ENCODE measurements around the gene C8A.

Gene C8A

DNA sequence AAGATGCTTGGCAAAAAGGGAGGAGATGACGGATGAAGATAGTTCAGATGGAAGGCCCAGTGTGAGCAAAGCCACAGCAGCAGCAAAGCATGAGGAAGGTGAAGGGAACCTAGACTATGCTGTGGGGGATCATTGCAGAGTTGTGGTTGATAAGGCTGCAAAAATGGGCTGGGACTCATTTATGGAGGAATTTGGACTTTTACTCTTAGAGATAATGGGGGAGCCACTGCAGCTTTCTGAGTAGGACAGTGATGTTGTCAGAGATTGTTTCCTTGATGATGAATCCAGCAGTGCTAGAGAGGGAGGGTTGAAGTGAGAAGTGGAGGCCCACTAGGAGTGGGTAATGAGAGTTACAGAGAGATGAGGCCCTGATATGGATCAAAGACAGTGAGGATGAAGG, 2.1 kb upstream of the C8A start:
- H3K36me3 Mint-ChIP-seq (ENCODE audit: low read depth) = no peaks in the 10 kb centered on the region

DNA sequence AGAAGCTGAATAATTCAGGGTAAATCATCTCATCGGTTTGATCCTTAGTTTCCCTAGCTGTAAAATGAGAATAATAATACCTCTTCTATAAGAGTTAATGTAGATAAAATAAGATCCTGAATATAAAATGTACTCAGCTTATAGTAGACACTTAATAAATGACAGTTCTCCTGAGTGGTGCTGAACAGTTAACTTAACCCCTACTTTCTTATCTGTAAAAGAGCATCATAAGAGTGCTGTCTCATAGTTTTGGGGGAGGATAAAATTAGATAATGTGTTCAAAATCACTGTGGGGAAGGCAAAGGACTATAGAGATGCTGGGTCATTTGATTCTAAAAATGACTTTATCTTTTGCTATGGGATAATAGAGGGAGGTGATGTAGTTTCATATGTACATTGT, 593 bp downstream of the C8A start:
- DNase-seq = no peak
- ATAC-seq = no peak
- H3K4me1 Mint-ChIP-seq = no peaks in the 10 kb centered on the region
- no peak overlapping the region for H3K27ac Mint-ChIP-seq
- peaks cover 6% of the 10 kb centered on the region for H3K27me3 Mint-ChIP-seq
- no peaks in the 10 kb centered on the region for H3K9me3 Mint-ChIP-seq
- H3K4me3 Mint-ChIP-seq = no peak overlapping the region
- H3K36me3 Mint-ChIP-seq (ENCODE audit: low read depth) = no peaks in the 10 kb centered on the region

More for the DNA sequence above, 2.1 kb upstream of the C8A start:
- peaks cover 7% of the 10 kb centered on the region for H3K27me3 Mint-ChIP-seq
- no peak overlapping the region for H3K27ac Mint-ChIP-seq
- H3K4me3 Mint-ChIP-seq = no peak overlapping the region
- no peaks in the 10 kb centered on the region for H3K4me1 Mint-ChIP-seq
- H3K9me3 Mint-ChIP-seq = no peaks in the 10 kb centered on the region
- DNase-seq = no peak
- ATAC-seq = no peak

- no peak for DNase-seq
- no peaks in the 10 kb centered on the region for H3K4me1 Mint-ChIP-seq
- H3K27me3 Mint-ChIP-seq = peaks cover 6% of the 10 kb centered on the region
- ATAC-seq = no peak
- H3K27ac Mint-ChIP-seq = no peak overlapping the region
- H3K36me3 Mint-ChIP-seq (ENCODE audit: low read depth) = no peaks in the 10 kb centered on the region
- H3K9me3 Mint-ChIP-seq = peaks cover 3% of the 10 kb centered on the region
- H3K4me3 Mint-ChIP-seq = no peak overlapping the region
Observed at GRCh38 chr1:56856186-56856585, 1.6 kb downstream of the C8A start.

- H3K4me3 Mint-ChIP-seq = no peak overlapping the region
- peaks cover 3% of the 10 kb centered on the region for H3K9me3 Mint-ChIP-seq
- no peak overlapping the region for H3K27ac Mint-ChIP-seq
- peaks cover 7% of the 10 kb centered on the region for H3K27me3 Mint-ChIP-seq
- H3K4me1 Mint-ChIP-seq = no peaks in the 10 kb centered on the region
- H3K36me3 Mint-ChIP-seq (ENCODE audit: low read depth) = no peaks in the 10 kb centered on the region
- no peak for DNase-seq
- no peak for ATAC-seq
Observed at GRCh38 chr1:56859287-56859686, 4.7 kb downstream of the C8A start.

- Mint-ChIP-seq H3K4me3 (no peak overlapping the region), H3K27ac (no peak overlapping the region), H3K4me1 (no peaks in the 10 kb centered on the region), H3K27me3 (peaks cover 9% of the 10 kb centered on the region), H3K36me3 (ENCODE audit: low read depth) (no peaks in the 10 kb centered on the region), H3K9me3 (peaks cover 3% of the 10 kb centered on the region)
- no peak for ATAC-seq
- no peak for DNase-seq
Observed at GRCh38 chr1:56863265-56863992, 8.8 kb downstream of the C8A start.

- no peak overlapping the region for H3K4me3 Mint-ChIP-seq
- DNase-seq = no peak
- H3K27ac Mint-ChIP-seq = no peak overlapping the region
- H3K36me3 Mint-ChIP-seq (ENCODE audit: low read depth) = no peaks in the 10 kb centered on the region
- H3K27me3 Mint-ChIP-seq = peaks cover 9% of the 10 kb centered on the region
- ATAC-seq = no peak
- peaks cover 3% of the 10 kb centered on the region for H3K9me3 Mint-ChIP-seq
- H3K4me1 Mint-ChIP-seq = no peaks in the 10 kb centered on the region
Observed at GRCh38 chr1:56864430-56864829, 9.8 kb downstream of the C8A start.

DNA sequence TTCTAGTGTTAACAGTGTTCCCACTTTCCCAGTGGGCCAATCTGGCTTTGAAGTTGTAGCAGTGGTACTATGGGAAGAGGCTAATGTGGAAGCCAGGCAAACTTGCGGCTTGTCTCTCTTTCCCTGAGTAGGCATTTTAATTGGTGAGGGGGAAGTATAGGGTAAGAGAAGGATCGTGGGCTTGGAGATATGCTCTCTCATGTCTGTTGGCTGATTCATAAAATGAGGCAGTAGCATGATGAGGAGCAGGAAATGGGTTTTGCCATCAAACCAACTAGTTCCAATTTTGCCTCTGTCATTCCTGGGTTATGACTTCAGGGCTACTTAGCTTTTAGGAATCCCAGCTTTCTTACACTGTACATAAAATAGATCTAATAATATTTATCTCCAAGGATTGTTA, 12.1 kb downstream of the C8A start:
- no peak overlapping the region for H3K27ac Mint-ChIP-seq
- no peaks in the 10 kb centered on the region for H3K36me3 Mint-ChIP-seq (ENCODE audit: low read depth)
- peaks cover 11% of the 10 kb centered on the region for H3K27me3 Mint-ChIP-seq
- H3K9me3 Mint-ChIP-seq = no peaks in the 10 kb centered on the region
- H3K4me1 Mint-ChIP-seq = no peaks in the 10 kb centered on the region
- DNase-seq (no peak), ATAC-seq (no peak)
- H3K4me3 Mint-ChIP-seq = no peak overlapping the region

DNA sequence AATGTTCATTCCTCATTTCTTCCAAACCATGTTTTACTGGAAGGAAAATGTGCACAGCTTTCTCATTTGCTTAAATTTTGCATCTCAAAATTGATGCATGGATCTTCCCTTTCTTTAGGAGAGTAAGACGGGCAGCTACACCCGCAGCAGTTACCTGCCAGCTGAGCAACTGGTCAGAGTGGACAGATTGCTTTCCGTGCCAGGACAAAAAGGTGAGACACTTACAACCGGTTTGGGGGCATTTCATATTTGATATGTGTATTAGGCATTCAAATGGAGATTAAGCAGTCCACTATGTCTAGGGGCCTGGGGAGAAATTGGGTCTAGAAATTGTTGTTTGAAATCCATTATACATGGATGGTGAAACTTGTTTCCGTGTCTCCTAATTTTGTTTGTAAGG, 12.9 kb downstream of the C8A start:
- no peak overlapping the region for H3K27ac Mint-ChIP-seq
- H3K4me3 Mint-ChIP-seq = no peak overlapping the region
- H3K4me1 Mint-ChIP-seq = no peaks in the 10 kb centered on the region

GRCh38 chr1:56868761-56869160, 14.2 kb downstream of the C8A start:
- DNase-seq (no peak), ATAC-seq (no peak)
- no peaks in the 10 kb centered on the region for H3K36me3 Mint-ChIP-seq (ENCODE audit: low read depth)

More for the DNA sequence above, 12.9 kb downstream of the C8A start:
- Mint-ChIP-seq H3K36me3 (ENCODE audit: low read depth) (no peaks in the 10 kb centered on the region), H3K9me3 (no peaks in the 10 kb centered on the region), H3K27me3 (peaks cover 11% of the 10 kb centered on the region)
- no peak for ATAC-seq
- no peak for DNase-seq

DNA sequence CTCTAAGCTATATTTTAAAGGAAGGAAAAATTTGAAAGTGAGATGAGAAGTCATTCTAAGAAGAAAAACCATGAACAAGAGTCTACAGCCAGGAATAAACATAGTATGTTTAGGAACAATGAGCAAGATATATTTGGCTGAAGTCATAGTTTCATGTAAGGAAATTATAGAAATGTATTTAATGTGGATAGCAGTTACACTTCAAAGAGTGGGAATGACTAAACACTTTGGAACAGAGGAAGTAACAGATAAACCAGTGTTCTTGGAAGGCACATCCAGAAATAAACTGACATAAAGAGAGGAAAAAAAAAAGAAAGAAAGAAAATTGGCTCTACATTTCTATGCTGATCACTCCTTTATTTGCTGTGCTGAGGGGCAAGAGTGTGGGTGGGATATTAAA, 18.0 kb downstream of the C8A start:
- H3K9me3 Mint-ChIP-seq = no peaks in the 10 kb centered on the region
- no peaks in the 10 kb centered on the region for H3K4me1 Mint-ChIP-seq
- peaks cover 10% of the 10 kb centered on the region for H3K27me3 Mint-ChIP-seq
- ATAC-seq (no peak), DNase-seq (no peak)
- H3K4me3 Mint-ChIP-seq = no peak overlapping the region
- H3K36me3 Mint-ChIP-seq (ENCODE audit: low read depth) = no peaks in the 10 kb centered on the region
- no peak overlapping the region for H3K27ac Mint-ChIP-seq

More at GRCh38 chr1:56868761-56869160, 14.2 kb downstream of the C8A start:
- no peaks in the 10 kb centered on the region for H3K4me1 Mint-ChIP-seq
- no peak overlapping the region for H3K27ac Mint-ChIP-seq
- no peak overlapping the region for H3K4me3 Mint-ChIP-seq
- H3K9me3 Mint-ChIP-seq = no peaks in the 10 kb centered on the region
- peaks cover 11% of the 10 kb centered on the region for H3K27me3 Mint-ChIP-seq

DNA sequence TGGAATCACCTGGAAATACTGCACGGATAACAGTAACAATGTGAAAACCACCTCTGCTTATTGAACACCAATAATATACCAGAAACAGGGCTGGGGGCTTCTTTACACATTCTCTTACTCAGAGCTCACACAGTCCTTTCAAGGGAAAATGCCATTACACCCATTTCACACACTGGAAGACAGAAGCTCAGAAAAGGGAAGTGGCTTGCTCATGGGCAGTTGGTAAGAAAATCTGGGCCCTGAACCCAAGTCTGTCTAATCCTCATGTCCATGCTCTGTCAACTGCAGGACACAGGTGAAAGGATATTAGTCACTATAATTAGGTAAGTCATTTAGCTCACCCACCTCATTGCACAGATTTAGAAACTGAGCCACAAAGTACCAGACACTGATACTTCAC, 18.6 kb downstream of the C8A start:
- Mint-ChIP-seq H3K27ac (no peak overlapping the region), H3K9me3 (no peaks in the 10 kb centered on the region), H3K36me3 (ENCODE audit: low read depth) (no peaks in the 10 kb centered on the region), H3K4me3 (no peak overlapping the region), H3K4me1 (no peaks in the 10 kb centered on the region), H3K27me3 (peaks cover 10% of the 10 kb centered on the region)
- DNase-seq = no peak
- ATAC-seq = no peak

DNA sequence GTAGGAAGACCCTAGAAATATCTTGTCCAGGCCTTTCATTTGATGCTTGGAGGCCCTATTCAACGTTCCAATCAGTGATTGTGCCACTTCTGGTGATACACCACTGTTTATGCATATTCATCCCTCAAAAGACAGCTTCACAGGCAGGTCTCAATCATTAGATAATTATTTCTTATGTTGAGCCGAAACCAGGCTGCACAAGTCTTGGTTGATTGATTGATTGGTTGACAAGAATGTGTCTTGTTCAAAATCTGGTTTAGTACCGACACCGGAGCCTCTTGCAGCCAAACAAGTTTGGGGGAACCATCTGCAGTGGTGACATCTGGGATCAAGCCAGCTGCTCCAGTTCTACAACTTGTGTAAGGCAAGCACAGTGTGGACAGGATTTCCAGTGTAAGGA, 20.1 kb downstream of the C8A start:
- H3K27ac Mint-ChIP-seq = no peak overlapping the region
- peaks cover 9% of the 10 kb centered on the region for H3K27me3 Mint-ChIP-seq
- DNase-seq (no peak), ATAC-seq (no peak)
- no peaks in the 10 kb centered on the region for H3K4me1 Mint-ChIP-seq
- no peak overlapping the region for H3K4me3 Mint-ChIP-seq
- H3K36me3 Mint-ChIP-seq (ENCODE audit: low read depth) = no peaks in the 10 kb centered on the region
- H3K9me3 Mint-ChIP-seq = no peaks in the 10 kb centered on the region

- Mint-ChIP-seq H3K4me3 (no peak overlapping the region), H3K27ac (no peak overlapping the region), H3K27me3 (peaks cover 5% of the 10 kb centered on the region), H3K4me1 (no peaks in the 10 kb centered on the region), H3K36me3 (ENCODE audit: low read depth) (no peaks in the 10 kb centered on the region), H3K9me3 (no peaks in the 10 kb centered on the region)
- no peak for DNase-seq
- no peak for ATAC-seq
Observed at GRCh38 chr1:56877973-56878372, 23.4 kb downstream of the C8A start.

- Mint-ChIP-seq H3K27ac (no peak overlapping the region), H3K36me3 (ENCODE audit: low read depth) (no peaks in the 10 kb centered on the region), H3K4me1 (no peaks in the 10 kb centered on the region), H3K9me3 (no peaks in the 10 kb centered on the region), H3K27me3 (peaks cover 2% of the 10 kb centered on the region), H3K4me3 (no peak overlapping the region)
- ATAC-seq (no peak), DNase-seq (no peak)
Observed at GRCh38 chr1:56880774-56881173, 26.2 kb downstream of the C8A start.

DNA sequence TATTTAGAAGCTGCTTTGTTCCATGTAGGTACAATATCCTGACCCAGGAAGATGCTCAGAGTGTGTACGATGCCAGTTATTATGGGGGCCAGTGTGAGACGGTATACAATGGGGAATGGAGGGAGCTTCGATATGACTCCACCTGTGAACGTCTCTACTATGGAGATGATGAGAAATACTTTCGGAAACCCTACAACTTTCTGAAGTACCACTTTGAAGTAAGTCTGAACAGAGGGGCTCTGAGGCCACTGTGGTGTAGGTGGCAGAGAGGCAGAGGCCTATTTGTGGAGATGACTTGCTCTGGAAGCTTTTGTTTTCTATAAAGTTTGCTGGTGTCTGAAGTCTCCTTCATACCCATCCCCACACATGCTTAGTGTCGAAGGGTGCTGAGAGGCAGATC, 26.8 kb downstream of the C8A start:
- no peaks in the 10 kb centered on the region for H3K4me1 Mint-ChIP-seq
- DNase-seq (no peak), ATAC-seq (peak; percentile 40)
- no peaks in the 10 kb centered on the region for H3K9me3 Mint-ChIP-seq
- H3K4me3 Mint-ChIP-seq = no peak overlapping the region
- no peak overlapping the region for H3K27ac Mint-ChIP-seq
- H3K27me3 Mint-ChIP-seq = peaks cover 2% of the 10 kb centered on the region
- no peaks in the 10 kb centered on the region for H3K36me3 Mint-ChIP-seq (ENCODE audit: low read depth)

- Mint-ChIP-seq H3K27ac (no peak overlapping the region), H3K27me3 (peaks cover 2% of the 10 kb centered on the region), H3K9me3 (no peaks in the 10 kb centered on the region), H3K36me3 (ENCODE audit: low read depth) (no peaks in the 10 kb centered on the region), H3K4me3 (no peak overlapping the region), H3K4me1 (peaks cover 4% of the 10 kb centered on the region)
- DNase-seq = no peak
- no peak for ATAC-seq
Observed at GRCh38 chr1:56890229-56890628, 35.6 kb downstream of the C8A start.
